Stimulated activated CD8-positive, alpha-beta memory T cell treated with anti-CD3 and anti-CD28 coated beads, Interleukin-12 subunit alpha, Interleukin-12 subunit beta, amount 100 ng/mL, for 24 hours (primary cell): ENCODE measurements around the gene CCDC197.

Source experiments
- DNase-seq: peaks from one replicate; pipeline ENCODE4 v3.0.0-alpha.2; 2020; ENCODE audit errors: extremely low read depth

Gene CCDC197

DNA sequence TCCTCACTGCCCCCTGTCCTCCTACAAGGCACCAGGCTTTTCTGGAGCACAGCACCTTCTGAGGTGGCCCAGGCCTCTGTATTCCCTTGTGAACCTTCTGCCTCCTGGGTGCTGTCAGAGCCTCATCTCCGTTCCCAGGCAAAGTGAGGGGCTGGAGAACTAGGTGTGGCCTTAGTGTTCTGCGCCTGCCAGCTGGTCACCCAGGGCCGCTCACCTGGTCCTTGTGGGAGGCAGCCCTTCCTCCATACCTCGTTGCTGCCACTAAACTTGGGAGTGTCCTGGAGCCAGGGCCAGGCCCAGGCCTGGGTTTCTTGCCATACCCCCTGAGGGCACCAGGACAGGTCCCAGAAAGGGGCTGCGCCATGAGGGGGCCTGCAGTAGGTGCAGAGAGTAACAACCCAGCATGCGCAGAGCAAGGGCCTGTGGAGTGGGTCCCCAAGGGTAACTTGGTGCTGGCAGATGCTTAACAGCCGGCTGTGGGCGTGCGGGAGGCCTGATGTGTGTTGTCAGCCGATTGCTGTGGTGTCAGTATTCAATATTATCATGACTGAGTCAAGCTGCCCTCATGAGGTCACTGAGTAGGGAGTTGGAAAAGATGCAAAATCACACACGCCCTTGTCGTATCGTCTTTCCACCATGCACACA is 46.1 kb downstream of the CCDC197 start:
- no peak for DNase-seq

DNA sequence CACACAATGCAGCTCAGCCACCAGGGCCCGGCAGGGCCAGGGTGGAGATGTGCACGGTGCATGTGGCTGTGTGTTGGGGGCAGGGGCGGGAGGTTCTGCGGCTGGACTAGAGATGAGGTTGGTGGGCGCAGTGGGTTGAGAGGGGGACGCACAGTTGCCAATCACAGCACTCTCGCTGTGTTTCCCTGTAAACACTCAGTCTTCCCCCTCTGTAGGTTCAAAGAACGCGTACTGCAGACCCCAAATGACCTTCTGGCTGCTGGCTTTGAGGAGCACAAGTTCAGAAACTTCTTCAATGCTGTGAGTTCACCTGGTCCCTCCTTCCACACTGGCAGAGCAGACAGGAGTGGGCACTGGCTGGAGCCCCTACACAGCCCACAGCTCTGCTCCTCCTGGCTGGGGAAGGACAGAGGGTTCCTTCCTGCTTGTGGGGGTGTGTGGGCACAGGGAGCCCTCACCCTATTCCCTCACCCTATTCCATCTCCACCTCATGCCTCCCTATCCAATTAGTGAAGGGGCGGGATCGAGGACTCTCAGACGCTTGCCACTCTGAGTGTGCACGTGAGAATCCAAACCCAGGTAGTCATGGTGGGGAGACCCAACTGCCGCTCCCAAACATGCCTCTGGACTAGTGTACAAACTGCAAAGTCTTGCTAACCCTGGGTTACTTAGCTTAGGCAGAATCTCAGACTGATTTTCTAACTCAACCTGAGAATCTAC is 46.8 kb downstream of the CCDC197 start:
- DNase-seq, result no peak

DNA sequence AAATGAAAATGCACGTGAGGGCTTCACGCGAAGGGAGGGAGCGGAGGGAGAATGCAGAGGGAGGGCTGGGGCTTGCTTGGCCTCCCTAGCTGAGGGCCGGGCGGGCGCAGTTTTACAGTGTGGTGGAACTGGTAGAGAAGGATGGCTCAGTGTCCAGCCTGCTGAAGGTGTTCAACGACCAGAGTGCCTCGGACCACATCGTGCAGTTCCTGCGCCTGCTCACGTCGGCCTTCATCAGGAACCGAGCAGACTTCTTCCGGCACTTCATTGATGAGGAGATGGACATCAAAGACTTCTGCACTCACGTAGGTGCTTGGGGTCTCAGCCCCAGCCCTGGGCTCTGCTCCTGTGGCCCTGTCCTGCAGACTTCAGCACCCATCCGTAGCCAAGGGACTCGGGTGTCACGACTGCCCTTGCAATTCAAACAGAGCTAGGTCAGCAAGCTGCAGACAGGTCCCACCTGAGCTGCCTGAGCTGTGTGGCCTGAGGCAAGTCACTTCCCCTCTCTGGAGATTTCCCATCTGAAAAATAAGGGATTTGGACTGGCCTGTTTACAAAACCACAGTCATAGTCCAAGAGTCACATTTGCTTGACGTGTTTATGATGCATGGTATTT is 47.5 kb downstream of the CCDC197 start:
- DNase-seq, result no peak

DNA sequence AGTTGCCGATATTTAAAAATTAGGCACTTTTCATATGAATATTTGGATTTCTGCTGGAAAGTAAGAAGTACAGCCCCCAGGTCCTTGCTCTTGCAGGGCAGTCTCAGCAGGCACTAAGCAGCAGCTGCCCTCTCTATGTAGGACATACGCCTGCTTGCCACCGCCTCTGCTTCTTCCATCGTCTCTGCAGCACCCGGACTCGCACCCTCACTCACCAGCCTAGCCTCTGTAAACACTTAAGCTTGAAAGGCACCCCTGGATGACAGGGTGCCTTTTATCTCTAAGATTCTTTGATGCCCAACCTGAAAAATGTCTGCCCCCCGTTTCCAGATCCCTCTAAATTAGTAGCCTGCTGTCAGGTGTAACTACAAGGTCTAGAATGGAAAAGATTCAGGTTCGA is 48.0 kb downstream of the CCDC197 start:
- no peak for DNase-seq

DNA sequence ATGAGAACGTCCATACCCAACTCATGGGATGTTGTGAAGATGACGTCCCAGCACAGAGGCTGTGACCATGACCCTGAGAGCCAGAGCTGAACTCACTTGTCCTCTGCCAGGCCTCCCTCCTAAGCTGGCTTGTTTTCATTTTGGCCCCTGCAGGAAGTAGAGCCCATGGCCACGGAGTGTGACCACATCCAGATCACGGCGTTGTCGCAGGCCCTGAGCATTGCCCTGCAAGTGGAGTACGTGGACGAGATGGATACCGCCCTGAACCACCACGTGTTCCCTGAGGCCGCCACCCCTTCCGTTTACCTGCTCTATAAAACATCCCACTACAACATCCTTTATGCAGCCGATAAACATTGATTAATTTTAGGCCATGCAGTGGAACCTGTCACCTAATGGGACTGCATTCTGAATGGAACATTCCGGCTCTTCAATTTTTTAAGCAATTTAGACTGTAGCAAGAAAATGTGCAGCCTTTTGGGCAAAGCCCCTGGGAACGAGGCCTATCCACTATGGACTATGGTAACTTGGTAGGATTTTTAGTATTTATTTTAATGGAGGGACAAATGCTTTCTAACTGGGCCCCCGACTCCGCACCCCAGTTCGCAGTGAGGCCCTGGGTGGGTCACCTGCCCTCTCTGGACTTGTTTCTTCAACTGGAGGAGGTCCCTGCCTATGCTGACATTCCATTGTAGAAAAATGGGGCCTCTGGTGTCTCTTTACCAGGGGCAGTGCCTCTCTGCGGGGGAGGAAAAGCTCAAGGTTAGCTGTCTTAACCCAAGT is 48.7 kb downstream of the CCDC197 start:
- DNase-seq, result no peak

DNA sequence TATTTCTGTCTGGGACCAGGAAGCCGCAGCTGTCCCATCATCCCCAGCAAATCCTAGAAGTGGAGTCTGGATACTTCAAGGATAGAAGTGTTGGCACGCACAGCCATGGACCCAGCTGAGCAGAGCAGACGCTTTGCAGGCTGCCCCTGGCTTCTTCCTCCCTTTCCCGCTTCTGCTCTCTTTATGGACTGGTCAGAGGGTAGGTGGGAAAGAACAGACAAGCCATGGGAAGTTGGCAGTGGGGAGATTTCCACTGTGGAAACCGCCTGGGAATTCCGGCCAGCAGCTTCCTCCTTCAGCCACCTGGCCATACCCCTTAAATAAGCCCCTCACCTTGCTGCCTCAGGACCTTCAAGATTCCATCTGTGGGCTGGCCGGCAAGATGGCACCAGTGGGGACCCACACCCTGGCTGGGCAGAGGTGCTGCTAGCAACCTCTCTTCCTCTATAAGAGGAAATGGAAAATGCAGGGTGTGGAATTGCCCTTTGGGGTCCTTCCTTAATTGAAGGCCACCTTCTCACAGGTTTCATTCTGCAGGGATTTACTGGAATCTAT is 49.7 kb downstream of the CCDC197 start:
- DNase-seq, result no peak

DNA sequence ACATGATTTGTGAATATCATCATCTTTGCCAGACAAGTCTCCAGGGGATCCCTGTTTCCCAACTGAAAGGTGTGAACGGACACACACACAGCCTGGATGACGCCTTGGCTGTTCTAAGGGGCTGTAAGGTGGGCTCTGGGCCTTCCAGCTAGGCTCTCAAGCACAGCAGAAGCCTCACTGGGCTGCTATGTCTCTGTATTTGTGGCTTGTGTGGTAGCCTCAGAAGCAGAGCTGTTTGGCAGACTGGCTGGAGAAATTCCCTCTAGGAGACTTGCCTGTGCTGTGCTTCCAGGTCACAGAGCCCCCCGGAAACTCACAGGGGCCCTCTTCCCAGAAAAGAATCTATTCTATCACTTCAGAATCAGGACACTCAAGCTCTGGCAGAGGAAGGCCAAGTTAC is 50.5 kb downstream of the CCDC197 start:
- DNase-seq, result no peak

DNA sequence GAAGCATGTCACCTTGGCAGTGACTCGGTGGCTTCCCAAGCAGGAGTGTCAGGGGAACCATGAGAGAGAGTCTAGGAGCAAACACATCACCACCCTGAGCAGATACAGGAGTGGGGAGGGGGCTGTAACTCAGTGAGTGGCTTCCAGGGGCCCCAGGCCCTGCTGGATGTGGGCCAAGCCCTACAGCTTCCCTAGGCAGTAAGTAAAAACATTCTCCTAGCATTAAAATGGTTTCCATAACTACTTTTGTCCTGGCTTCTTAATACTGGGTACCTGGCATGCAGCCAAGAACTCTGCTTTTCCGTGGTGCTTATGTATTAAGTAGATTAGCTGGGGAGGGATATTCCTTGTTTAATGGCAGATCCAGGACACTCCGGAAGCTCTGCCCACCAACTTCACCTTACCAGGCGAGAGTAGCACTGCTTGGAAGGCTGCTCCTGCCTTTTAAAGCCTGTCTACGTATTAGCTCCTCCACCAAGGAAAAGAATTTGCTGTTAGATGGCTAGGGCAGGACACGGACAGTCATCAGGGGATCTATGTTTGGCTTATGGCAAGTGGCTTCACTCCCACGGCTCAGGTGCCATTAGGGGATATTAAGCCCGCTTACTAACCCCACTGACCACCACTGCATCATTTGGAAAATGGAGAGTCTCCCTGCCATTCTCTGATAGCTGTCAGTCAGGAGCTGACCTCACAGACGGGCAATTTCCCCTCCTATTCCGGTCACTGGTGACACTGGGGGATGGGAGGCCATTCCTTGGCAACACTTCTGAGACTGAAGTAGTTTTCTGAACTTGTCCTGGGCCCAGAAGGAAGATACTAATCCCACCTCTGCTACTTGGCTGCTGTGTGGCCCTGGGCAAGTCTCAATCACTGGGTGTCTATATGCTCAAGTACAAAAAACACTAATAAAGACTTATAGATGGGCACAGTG is 51.9 kb downstream of the CCDC197 start:
- DNase-seq, result no peak

DNA sequence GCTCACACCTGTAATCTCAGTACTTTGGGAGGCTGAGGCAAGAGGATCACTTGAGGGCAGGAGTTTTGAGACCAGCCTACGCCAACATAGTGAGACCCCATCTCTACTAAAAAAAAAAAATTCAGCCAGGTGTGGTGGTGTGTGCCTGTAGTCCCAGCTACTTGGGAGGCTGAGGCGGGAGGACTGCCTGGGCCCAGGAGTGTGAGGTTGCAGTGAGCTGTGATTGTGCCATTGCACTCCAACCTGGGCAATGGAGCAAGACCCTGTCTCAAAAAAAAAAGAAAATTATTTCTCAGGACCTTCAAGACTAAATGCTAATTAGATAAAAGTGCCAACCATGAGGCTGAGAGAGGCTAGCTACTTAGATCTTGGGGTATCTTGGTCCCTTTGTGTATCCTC is 52.5 kb downstream of the CCDC197 start:
- no peak for DNase-seq

DNA sequence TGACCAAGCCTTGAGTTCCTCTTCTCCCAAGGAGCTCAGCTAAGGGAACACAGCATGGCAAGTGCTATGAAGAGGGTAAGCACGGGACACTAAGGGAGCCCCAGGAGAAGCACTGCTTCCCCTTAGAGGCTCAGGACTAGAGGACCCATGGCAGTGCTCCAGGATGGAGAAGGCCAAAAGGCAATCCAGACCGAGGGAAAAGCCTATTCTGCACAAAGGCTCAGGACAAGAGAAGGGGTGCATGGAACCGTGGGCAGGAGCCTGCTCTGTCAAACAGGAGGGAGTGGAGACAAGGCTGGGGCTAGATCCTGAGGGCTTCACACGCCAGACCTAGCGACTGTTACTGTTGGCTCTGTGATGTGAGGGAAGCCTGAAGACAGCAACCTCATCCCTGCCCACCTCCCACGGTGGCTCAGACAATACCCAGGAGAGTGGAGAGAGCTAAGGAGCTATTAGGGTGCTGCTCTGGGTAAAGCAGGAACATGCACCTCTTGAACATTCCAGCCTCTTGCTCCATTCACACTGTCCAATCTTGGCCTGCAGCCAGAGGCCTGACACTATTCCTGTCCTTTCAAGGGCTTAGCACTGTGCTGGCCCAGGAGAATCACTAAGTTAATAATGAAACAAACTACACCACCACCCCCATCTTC is 53.3 kb downstream of the CCDC197 start:
- DNase-seq, result no peak

DNA sequence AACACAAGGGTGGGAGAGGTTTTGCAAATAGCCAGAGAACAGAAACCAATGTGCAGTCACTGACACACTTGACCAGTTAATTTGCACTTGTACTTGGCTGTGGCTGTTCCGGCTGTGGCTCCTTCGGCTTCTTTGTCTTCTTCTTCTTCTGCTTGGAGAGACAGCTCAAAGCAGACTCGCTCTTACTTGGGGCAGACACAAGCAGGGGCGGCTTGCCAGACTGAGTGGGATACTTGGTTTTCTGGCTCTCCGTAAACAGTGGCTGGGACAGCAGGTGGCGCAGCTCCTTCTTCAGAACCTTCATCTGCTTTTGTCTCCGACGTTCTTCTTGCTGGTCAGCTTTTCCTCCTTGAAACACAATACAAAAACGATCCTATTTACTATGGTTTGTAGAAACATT is 54.0 kb downstream of the CCDC197 start:
- DNase-seq, result no peak

DNA sequence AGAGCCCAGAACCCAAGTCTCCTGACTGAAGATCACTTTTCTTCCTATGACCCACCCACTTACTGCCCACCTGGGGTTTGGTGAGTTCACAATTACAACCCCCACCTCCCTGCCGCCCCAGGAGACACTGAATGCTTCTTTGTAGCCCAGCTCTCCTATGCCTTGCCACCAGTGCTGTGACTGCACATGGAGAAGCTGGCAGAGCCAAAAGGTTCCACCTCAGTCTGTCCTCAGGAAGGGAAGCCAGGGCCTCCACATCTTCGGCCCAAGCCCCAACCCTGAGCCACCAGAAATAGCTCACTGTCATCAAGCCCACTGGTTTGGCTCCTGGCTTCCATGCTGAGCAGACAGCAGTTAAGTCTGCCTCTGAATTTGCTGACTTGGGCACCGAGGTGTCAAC is 54.7 kb downstream of the CCDC197 start:
- no peak for DNase-seq

DNA sequence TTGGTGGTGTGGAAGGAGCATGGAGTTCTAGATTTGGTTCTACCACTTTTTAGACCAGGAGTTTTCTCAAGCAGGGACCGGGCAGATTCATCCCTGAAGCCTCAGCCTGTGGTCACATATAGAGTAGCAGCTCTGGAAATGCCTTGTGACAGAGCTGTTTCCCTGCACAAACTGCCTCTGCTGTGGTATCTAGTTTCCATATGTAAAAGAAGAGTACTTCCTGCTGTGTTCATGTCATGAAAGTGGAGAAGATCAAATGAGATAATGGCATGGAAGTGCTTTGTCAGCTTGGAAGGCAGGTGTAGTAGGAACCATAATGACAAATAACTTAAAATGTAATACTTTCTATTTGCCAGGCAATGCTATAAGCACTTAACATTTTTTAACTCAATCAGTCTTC is 55.1 kb downstream of the CCDC197 start:
- DNase-seq, result no peak

DNA sequence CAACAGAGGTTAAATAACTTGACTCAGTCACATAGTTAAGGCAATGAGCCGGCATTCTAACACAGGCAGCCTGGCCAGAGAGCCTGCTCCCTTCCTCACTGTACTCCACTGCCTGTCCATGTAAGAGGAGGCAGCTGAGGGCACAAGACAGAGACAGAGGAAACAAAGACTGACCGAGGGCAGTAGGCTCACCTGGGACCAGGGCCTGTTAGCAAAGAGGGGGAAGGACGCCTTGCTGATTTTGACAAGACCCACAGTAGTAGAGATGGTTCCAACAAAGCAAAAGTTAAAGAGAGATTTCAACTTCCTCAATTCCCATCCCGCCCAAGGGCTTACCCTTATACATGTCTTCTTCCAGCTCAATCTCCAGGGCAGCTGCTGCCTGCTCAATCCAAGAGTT is 55.6 kb downstream of the CCDC197 start:
- DNase-seq, result no peak

DNA sequence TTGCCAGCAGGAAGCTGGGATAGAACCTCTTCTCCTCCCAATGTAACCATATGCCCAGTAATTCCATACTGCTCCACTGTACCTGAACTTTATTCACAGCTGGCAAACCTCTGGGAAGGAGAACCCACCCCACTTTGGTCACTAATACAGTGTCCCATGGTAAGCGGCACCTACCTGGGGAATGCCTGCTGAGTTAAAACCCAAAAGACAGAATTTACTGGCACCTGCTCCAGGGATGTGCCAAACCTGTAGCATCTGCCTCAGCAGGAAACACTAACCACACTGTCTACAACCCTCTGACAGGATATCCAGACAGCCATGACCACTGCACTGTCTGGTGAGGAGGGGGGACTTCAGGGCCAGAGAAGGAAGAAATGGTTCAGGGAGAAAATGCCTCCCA is 57.3 kb downstream of the CCDC197 start:
- no peak for DNase-seq

DNA sequence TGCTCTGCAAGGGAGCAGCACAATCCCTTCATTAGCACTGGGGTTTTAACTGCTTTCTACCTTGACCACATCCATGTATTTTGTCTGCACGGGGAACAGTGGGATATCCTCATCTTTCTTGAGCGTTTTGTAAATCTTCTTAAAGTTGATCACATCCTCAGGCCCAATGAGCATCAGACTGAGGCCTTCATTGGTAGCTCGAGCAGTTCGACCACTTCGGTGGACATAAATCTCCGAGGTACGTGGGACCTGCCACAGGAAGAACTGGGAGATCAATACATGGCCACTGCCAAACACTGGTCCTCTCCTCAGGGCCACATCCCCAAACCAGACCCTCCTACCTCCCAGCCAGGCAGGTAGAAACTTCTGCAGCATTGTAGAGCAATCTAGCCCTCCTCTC is 57.8 kb downstream of the CCDC197 start:
- DNase-seq, result no peak

DNA sequence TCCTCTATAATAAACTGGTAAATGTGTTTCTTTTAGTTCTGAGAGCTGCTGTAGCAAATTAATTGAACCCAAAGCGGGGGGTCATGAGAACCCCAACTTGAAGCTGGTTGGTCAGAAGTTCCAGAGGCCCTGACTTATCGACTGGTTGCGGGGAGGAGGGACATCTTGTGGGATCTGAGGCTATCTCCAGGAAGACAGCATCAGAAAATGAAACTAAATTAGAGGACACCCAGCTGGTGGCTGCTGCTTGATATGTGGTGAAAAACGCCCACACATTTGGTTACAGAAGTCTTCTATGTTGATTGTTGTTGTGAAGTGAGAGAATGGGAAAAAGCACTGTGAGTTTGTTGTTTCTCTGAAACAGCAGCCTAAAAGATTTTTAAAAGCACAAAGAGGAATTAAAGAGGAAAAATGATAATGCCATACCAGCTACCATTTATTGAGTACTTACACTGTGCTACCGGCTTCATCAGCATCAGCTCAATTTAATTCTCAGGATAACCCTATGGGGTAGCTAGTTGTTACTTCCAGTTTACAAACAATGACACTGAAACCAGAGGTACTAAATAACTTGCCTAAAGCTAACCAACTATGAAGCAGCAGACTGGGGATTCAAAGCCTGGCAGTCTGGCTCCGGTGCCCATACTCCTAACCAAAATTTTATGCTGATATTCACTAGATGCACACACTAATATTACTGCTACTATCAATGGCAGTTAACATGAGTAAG is 59.6 kb downstream of the CCDC197 start:
- no peak for DNase-seq

DNA sequence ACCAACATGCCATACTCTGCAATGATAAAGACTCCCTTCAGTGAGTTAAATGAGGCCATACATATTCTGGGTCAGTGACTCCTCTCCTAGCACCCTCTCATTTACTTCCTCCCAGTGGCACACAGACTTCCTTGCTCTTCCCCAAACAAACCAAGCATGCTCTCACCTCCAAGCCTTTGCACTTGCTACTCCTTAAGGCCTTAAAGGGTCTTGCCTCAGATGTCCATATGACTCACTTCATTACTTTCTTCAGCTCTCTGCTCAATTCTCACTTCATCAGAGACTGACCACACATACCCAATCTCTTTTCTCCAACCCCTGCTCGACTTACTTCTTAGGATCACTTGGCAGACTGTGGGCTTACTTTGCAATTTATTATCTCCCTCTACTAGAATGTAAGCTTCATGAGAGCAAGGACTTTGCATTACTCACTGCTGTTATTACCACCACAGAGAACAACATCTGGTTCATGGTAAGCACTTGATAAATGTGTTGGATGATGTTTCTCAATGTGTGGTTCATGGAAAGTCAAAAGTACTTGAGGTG is 61.1 kb downstream of the CCDC197 start:
- no peak for DNase-seq
